Stimulated activated CD8-positive, alpha-beta memory T cell treated with anti-CD3 and anti-CD28 coated beads, Interleukin-15, amount 100 ng/mL, for 48 hours (primary cell): ENCODE results near the gene FEZF1.

Experiments used
- DNase-seq, 2 donors: peaks; one replicate each; pipeline ENCODE4 v3.0.0-alpha.2; 2020; ENCODE audit warnings: low read depth in 2 of 2

FEZF1 gene

GRCh38 chr7:122304319-122304975 is at the start of gene FEZF1:
Gene FEZF1, minus strand, starts transcription at chr7:122304750. Its CDS starts 313 bp downstream, at chr7:122304437.
- no peak for DNase-seq

GRCh38 chr7:122352454-122352853 is 47.9 kb upstream of the FEZF1 start:
- no peak for DNase-seq

- DNase-seq: no peak
Measured at GRCh38 chr7:122350701-122351100, 46.2 kb upstream of the FEZF1 start.

- no peak for DNase-seq
Measured at GRCh38 chr7:122344303-122344620, 39.7 kb upstream of the FEZF1 start.

GRCh38 chr7:122343601-122344302 is 39.2 kb upstream of the FEZF1 start:
- DNase-seq: no peak

- no peak for DNase-seq
Measured at GRCh38 chr7:122340427-122340826, 35.9 kb upstream of the FEZF1 start.

GRCh38 chr7:122339145-122339904 is 34.8 kb upstream of the FEZF1 start:
- DNase-seq: no peak

- DNase-seq: no peak
Measured at GRCh38 chr7:122337011-122337410, 32.5 kb upstream of the FEZF1 start.

GRCh38 chr7:122329145-122329802 is 24.7 kb upstream of the FEZF1 start:
- no peak for DNase-seq

- no peak for DNase-seq
Measured at GRCh38 chr7:122327969-122328368, 23.4 kb upstream of the FEZF1 start.

GRCh38 chr7:122316467-122317388 is 12.2 kb upstream of the FEZF1 start:
- no peak for DNase-seq

GRCh38 chr7:122315507-122316466 is 11.2 kb upstream of the FEZF1 start:
- DNase-seq: no peak

GRCh38 chr7:122314284-122314683 is 9.7 kb upstream of the FEZF1 start:
- DNase-seq: no peak

- no peak for DNase-seq
Measured at GRCh38 chr7:122312789-122313188, 8.2 kb upstream of the FEZF1 start.

GRCh38 chr7:122311734-122312450 is 7.3 kb upstream of the FEZF1 start:
- no peak for DNase-seq

GRCh38 chr7:122311050-122311700 is 6.6 kb upstream of the FEZF1 start:
- no peak for DNase-seq

GRCh38 chr7:122310119-122311021 is 5.8 kb upstream of the FEZF1 start:
- no peak for DNase-seq

GRCh38 chr7:122309421-122309820 is 4.9 kb upstream of the FEZF1 start:
- no peak for DNase-seq
